ENCODE measurements around the gene MEF2A. TPM values are rescaled to one million over a fixed set of nuclear protein-coding genes. Genes with fewer than 3 reads are reported as not detected.
A peak's percentile ranks its signal among the peaks of the same experiment; 100 is the strongest.

MEF2A gene
- total and polyA plus RNA-seq, 2 donors (not counting 1 experiment from before 2014, with no cell fraction given): 44.0 to 102 TPM

DNA sequence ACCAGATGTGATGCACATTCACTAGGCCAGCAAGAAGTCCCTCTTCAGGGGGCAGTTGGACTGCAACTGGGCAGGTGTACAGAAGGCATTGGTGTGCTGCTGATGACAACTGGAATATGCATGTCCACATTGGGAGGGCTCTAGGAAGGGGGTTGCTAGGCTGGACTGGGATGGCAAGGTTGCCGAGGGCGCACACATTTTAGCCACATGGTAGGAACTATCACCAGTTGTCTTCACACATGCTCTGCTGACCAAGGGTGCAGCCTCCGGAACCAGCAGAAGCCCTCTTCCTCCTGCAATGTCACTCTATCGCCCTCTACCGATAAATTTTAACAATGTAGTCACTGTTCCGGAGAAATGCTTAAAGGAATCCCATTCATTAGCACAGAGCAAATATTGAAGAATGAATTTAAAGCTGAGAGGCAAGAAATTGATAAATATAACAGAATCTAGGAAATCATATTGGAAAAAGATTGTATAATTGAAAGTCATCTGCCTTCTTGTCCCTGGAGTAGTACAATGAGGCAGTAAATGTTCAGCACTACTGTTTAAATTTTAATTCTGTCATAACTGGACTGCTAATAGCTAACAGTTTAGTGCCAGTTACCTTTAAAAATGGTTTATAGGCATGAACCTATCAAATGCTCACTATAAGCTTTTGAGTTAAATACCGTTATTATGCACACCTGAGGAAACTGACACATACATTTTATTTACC is 190.1 kb downstream of the MEF2A start:
- Mint-ChIP-seq H3K27ac (no peak overlapping the region), H3K4me1 (peaks cover 7% of the 10 kb centered on the region), H3K4me3 (no peak overlapping the region), H3K27me3 (peaks cover 3% of the 10 kb centered on the region), H3K9me3 (ENCODE audit: insufficient read depth) (no peaks in the 10 kb centered on the region)
- no peak overlapping the region for H3K9ac ChIP-seq (ENCODE audit: low read length)
- H3K4me2 ChIP-seq (replicated peaks; ENCODE audit: low read depth, low read length, poor library complexity, severe bottlenecking): peak overlapping the region; percentile 26
- H3K27ac ChIP-seq (ENCODE audit: low read length in 2 of 2): no peak overlapping the region
- no peaks in the 10 kb centered on the region for H3K36me3 ChIP-seq (replicated peaks in 1 of 2; ENCODE audit: control extremely low read depth in 1 of 2, control insufficient read depth in 1 of 2, extremely low read depth in 1 of 2, insufficient read depth in 2 of 2, low read length in 1 of 2)
- intact Hi-C loops (cut with micrococcal nuclease): loop anchor here (1.0 to 10.0 kb wide), 5 partner anchors 23 to 651 kb away; partner anchors contain the start of genes LYSMD4 and SYNM
- ATAC-seq (ENCODE audit: low read depth) (peak; percentile 92), DNase-seq (peak; percentile 82)
- no peak overlapping the region for H2AFZ ChIP-seq (ENCODE audit: insufficient read depth, low read depth, low read length, poor library complexity, severe bottlenecking)
- no peak for TF ChIP-seq EZH2 (IDR thresholded peaks at IDR 0.05; ENCODE audit: borderline replicate concordance, insufficient read depth, low read depth, low read length, poor library complexity, severe bottlenecking)
- TF ChIP-seq, protein P1, sequence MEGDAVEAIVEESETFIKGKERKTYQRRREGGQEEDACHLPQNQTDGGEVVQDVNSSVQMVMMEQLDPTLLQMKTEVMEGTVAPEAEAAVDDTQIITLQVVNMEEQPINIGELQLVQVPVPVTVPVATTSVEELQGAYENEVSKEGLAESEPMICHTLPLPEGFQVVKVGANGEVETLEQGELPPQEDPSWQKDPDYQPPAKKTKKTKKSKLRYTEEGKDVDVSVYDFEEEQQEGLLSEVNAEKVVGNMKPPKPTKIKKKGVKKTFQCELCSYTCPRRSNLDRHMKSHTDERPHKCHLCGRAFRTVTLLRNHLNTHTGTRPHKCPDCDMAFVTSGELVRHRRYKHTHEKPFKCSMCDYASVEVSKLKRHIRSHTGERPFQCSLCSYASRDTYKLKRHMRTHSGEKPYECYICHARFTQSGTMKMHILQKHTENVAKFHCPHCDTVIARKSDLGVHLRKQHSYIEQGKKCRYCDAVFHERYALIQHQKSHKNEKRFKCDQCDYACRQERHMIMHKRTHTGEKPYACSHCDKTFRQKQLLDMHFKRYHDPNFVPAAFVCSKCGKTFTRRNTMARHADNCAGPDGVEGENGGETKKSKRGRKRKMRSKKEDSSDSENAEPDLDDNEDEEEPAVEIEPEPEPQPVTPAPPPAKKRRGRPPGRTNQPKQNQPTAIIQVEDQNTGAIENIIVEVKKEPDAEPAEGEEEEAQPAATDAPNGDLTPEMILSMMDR (IDR thresholded peaks at IDR 0.05): peak; percentile 96
- no peaks in the 10 kb centered on the region for H3K9me3 ChIP-seq (ENCODE audit: control extremely low read depth in 1 of 3, control insufficient read depth in 2 of 3, insufficient read depth in 1 of 3, low read length in 2 of 3)
- H3K79me2 ChIP-seq (ENCODE audit: control insufficient read depth, insufficient read depth, low read length): no peaks in the 10 kb centered on the region
- H3K4me1 ChIP-seq (ENCODE audit: control insufficient read depth in 2 of 2, insufficient read depth in 2 of 2, low read length in 2 of 2): peaks cover 5 to 6% of the 10 kb centered on the region in 2 donors
- H3K27me3 ChIP-seq (replicated peaks in 1 of 4; ENCODE audit: control extremely low read depth in 1 of 4, control insufficient read depth in 3 of 4, insufficient read depth in 4 of 4, low read length in 3 of 4): no peaks in the 10 kb centered on the region
- no peak overlapping the region for H3K4me3 ChIP-seq (ENCODE audit: control extremely low read depth in 1 of 5, extremely low read depth in 1 of 5, insufficient read depth in 1 of 5, low read depth in 2 of 5, low read length in 4 of 5)
- POLR2A ChIA-PET: no interaction called here
- H4K20me1 ChIP-seq (ENCODE audit: control insufficient read depth, insufficient read depth, low read length, poor library complexity, severe bottlenecking): no peaks in the 10 kb centered on the region
- CTCF ChIA-PET: interaction anchor here (0.7 to 7.2 kb wide), 20 partner anchors 12 to 655 kb away, joined by 3 to 153 read pairs (median 4); partner anchors contain the start of gene LYSMD4
- 0% methylated on average over 3 of the region's 7 CpGs for WGBS (ENCODE audit: insufficient coverage)

DNA sequence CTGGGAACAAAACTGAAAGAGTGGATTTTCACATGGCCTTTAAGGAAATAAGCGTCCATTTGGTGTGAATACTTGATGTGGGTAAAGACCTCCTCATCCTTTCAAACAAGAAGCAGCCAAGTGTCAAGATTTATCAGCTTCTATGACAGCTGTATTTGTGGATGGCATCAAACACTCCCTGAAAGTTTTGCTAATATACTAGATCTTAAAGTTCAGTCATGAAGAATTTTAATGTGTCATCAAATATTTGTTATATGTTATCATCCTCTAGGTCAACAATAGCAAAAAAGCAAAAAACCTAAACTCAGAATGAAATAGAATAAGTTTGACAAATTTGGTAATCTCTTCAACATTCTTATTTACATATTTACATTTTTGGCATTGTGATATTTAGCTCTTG is 196.5 kb downstream of the MEF2A start:
- Histone ChIP-seq H4K20me1 (ENCODE audit: control insufficient read depth, insufficient read depth, low read length, poor library complexity, severe bottlenecking) (no peaks in the 10 kb centered on the region), H3K4me3 (ENCODE audit: control extremely low read depth in 1 of 5, extremely low read depth in 1 of 5, insufficient read depth in 1 of 5, low read depth in 2 of 5, low read length in 4 of 5) (no peak overlapping the region), H3K36me3 (replicated peaks in 1 of 2; ENCODE audit: control extremely low read depth in 1 of 2, control insufficient read depth in 1 of 2, extremely low read depth in 1 of 2, insufficient read depth in 2 of 2, low read length in 1 of 2) (no peaks in the 10 kb centered on the region), H2AFZ (ENCODE audit: insufficient read depth, low read depth, low read length, poor library complexity, severe bottlenecking) (no peak overlapping the region), H3K27me3 (replicated peaks in 1 of 4; ENCODE audit: control extremely low read depth in 1 of 4, control insufficient read depth in 3 of 4, insufficient read depth in 4 of 4, low read length in 3 of 4) (no peaks in the 10 kb centered on the region), H3K9me3 (ENCODE audit: control extremely low read depth in 1 of 3, control insufficient read depth in 2 of 3, insufficient read depth in 1 of 3, low read length in 2 of 3) (no peaks in the 10 kb centered on the region), H3K4me1 (ENCODE audit: control insufficient read depth in 2 of 2, insufficient read depth in 2 of 2, low read length in 2 of 2) (peaks cover 3 to 4% of the 10 kb centered on the region in 2 donors), H3K9ac (ENCODE audit: low read length) (no peak overlapping the region), H3K27ac (ENCODE audit: low read length in 2 of 2) (no peak overlapping the region), H3K4me2 (replicated peaks; ENCODE audit: low read depth, low read length, poor library complexity, severe bottlenecking) (no peak overlapping the region), H3K79me2 (ENCODE audit: control insufficient read depth, insufficient read depth, low read length) (no peaks in the 10 kb centered on the region)
- intact Hi-C loops (cut with micrococcal nuclease): no loop called here
- no peak overlapping the region for H3K27ac Mint-ChIP-seq
- peaks cover 4% of the 10 kb centered on the region for H3K4me1 Mint-ChIP-seq
- H3K4me3 Mint-ChIP-seq: no peak overlapping the region
- DNase-seq (no peak), ATAC-seq (ENCODE audit: low read depth) (no peak)
- ChIA-PET CTCF (interaction anchor here (1.2 to 1.4 kb wide), 2 partner anchors 9 to 490 kb away, joined by 5 to 6 read pairs; no protein-coding TSS in a partner anchor), POLR2A (no interaction called here)
- TF ChIP-seq, protein P1 (IDR thresholded peaks at IDR 0.05): no peak
- no peak for TF ChIP-seq EZH2 (IDR thresholded peaks at IDR 0.05; ENCODE audit: borderline replicate concordance, insufficient read depth, low read depth, low read length, poor library complexity, severe bottlenecking)
- no peaks in the 10 kb centered on the region for H3K9me3 Mint-ChIP-seq (ENCODE audit: insufficient read depth)
- H3K27me3 Mint-ChIP-seq: peaks cover 3% of the 10 kb centered on the region
- WGBS (ENCODE audit: insufficient coverage): no CpG with 5 or more reads among the region's 1 CpG
